ENCODE results near the gene ANKRD55.
"Not testable (repeated sequence)": the region's sequence is repeated elsewhere in the genome, so short reads cannot be mapped to it uniquely, and the experiment has no call there.

The ANKRD55 gene

DNA sequence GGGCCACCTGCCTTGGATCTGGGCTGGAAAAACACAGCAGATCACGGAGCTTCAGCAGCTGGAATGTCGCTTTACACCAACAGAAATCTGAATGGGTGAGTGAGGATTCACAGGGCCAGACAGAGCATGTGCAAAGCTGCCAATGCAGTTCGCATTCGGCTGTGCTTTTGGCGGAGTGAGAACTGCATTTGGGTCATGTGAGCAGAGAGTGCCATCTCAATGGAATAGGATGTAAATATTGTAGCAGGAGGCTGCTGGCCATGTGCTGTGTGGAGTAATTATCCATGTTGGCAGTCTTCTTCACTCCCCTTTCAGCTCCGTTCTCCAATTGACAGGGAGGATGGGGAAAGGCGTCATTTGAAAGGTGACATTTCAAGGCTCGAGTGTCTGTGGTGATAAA lies at the start of gene ANKRD55:
Gene ANKRD55, minus strand, starts transcription at position 101 of the 400 bp plus-strand sequence. CDS start 417 bp downstream, outside the sequence.
- DNase-seq, result no peak

DNA sequence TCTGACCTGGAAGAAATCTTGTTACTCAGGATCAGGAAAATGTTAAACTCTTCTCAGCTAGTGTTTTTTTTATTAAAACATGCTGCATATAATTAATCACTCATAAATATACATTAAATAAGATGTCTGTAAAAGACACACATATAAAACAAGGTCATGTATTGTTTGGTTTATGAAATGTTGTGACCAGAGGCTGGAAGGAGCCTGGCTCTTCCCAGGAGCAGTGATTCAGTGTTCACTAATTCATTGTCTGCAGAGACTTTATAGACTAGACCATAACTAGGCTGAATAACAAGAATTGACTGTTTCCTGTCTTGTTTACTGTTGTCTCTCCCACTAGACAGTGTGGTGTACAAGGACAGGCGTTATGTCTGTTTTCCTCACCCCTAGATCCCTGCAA lies 49.1 kb upstream of the ANKRD55 start:
- peak; percentile 40 for DNase-seq

- DNase-seq, result peak; percentile 35
Measured at GRCh38 chr5:56281489-56282165, 48.5 kb upstream of the ANKRD55 start.

DNA sequence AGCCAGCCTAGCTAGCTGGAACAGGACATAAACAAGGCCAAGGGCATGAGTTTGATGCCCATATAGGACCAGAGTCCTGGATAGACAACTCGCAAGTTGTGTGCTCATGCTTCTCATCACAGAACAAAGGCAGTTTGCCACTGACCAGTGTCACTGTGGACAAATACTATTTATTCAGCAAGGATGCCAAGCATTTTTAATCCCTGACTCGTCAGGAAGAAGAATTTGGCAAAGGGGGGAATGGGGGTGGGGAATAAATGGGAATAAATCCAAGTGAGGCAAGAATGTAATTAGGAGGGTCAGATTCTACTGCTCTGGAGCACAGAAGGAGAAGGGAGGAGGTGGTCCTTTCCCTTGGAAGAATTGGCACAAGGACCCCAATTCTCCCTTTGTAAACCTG lies 46.8 kb upstream of the ANKRD55 start:
- peak; percentile 97 for DNase-seq

- DNase-seq, result peak; percentile 31
Measured at GRCh38 chr5:56279291-56279690, 46.2 kb upstream of the ANKRD55 start.

DNA sequence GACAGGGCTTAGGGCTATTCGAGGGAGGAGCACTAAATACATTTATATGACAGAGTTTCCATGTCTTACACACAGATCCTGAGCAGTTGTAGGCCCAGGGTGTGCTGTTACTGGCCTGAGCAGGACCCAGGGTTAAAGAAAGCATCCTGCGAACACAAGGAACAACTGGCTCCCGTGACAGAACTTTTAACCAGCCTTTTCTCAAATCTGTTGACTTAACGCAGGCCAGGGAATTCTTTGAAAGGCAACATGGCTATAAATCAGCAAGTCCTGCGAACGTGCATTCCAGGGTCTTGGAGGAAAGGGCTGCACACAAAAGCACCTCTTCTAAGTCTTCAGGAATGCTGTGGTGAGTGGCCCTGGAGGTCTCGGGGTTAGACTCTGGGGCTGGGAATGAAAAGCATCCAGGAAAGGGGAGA lies 45.2 kb upstream of the ANKRD55 start:
- peak; percentile 100 for DNase-seq

DNA sequence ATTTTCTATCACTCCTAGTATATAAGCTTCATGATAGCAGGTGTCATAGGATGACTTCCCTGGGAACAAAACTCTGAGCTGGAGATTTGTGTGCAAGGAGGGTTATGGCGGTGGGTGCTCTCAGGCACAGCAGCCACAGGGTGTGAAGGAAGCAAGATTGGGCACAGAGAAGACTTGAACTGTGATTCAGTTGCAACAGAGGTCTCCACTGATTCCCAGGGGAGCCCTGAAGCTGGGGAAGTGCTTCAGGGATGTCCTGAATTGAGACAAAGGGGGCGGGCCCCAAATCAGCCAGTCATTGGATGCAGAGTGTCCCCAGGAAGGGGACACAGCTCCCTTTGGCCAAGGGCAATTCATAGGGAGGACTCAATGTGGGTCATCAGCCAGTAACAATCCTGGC lies 44.4 kb upstream of the ANKRD55 start:
- no peak for DNase-seq

DNA sequence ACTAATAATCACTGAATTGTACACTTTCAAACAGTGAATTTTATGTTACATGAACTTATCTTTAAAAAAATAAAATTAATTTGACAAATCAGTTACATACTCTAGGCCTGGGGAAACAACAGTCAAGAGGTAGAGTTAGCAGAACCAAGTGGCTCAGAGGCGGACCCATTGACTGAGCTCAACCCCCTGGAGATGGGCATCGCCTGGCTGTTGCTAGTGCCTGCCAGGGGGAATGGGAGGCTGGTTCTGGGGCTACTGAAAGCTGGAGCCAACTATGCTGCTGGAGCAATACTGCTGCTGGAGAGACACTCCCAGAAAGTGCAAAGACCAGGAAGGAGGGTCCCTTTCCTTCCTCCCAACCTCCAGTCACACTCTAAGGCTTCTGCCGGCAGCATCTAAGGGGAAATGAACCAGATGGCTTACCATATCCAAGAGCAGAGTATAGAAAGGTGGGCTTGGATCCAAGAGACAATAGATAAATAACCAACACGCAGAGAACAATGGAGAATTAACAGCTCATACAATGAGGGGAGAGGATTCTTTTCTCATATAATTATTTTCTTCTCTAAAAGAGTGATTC lies 40.3 kb upstream of the ANKRD55 start:
- no peak for DNase-seq

DNA sequence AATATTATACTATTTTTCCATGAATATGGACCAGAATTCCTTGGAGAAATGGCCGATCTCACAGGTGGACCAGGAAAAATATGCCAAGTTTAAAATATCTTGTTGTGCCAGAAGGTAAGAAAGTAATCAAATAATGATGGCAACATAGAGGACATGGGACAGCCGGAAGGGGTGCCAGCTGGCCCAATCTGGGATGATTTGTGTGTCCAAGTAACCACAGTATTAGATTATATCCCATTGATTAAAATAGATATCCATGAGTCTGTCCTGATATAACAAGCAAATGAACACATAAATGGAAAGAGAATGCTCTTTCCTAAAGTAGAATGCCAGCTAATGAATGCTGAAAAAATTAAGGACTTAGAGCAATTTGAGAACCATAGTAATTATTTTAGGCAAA lies 39.6 kb upstream of the ANKRD55 start:
- DNase-seq, result no peak

DNA sequence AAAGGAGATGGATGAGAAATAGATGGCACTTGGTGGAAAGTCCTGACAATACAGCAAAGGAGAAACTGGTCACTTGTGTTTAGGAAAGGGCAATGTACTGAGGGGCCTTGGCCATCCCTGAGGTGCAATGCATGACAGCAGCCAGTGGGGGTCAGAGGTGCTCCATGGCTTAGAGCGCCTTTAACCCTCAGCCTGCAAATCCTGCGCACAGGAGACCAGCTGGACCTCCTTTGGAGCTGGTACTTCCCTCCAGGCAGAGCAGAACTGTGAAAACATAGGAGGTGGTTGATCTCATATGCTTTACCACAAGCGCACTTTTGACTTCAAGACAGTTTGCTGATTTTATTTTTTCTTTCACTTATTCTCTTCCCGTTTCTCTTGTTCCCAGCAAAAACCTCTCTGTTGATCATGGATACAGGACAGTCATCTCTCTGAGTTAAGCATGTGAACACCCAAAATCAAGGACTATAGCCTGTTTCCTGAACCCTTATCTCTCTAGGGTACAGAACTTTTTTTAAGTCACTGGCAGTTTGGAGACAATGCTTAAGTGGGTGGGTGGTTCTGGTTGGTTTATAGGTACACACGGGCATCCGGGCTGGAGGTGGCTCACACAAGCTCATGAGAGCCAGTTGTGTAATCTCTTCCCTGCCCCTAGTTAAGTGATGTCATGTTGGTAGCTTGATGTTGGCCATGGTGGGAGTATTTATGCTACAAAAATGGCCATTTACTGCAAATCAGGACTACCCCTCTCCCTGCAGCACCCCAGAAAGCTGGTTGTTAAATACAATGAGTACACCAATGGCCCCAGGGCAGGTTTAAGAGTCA lies 37.6 kb upstream of the ANKRD55 start:
- peak; percentile 91 for DNase-seq

GRCh38 chr5:56270058-56270457 lies 36.9 kb upstream of the ANKRD55 start:
- DNase-seq, result no peak

- DNase-seq, result peak; percentile 65
Measured at GRCh38 chr5:56269216-56269927, 36.2 kb upstream of the ANKRD55 start.

DNA sequence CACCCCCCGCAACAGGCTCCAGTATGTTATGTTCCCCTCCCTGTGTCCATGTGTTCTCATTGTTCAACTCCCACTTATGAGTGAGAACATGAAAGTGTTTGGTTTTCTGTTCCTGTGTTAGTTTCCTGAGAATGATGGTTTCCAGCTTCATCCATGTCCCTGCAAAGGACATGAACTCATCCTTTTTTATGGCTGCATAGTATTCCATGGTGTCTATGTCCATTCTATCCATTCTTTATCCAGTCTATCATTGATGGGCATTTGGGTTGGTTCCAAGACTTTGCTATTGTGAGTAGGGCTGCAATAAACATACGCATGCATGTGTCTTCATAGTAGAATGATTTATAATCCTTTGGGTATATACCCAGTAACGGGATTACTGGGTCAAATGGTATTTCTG lies 35.6 kb upstream of the ANKRD55 start:
- not testable (repeated sequence) for DNase-seq

GRCh38 chr5:56267856-56268255 lies 34.7 kb upstream of the ANKRD55 start:
- DNase-seq, result no peak

DNA sequence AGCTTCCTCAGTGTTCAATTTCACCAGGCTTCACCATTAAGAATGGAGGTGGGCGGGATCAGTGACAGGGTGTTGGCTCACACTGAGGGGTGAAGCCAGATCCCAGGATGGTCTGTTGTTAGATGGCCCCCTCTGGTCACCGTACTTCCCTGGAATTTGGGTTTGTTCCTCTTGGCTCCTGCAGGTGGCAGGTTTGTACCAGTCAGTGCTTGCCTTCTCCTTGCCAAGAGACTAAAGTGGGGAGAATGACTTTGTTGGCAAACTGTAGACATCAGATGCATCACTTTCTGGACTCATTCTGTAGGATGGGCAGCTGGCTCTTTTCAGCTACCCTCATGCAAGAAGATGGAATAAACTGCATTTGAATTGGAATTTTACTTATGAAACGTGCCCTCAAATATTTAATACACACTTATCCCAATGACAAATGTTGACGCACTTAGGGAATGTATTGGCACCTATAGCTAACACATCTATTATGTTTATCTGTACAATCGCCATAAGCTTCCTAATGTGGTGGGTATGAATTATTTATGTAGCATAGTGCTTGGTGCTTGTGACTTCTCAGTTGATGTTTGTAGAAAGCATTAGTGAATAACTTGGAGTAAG lies 31.4 kb upstream of the ANKRD55 start:
- peak; percentile 62 for DNase-seq

GRCh38 chr5:56262279-56262678 lies 29.1 kb upstream of the ANKRD55 start:
- no peak for DNase-seq

DNA sequence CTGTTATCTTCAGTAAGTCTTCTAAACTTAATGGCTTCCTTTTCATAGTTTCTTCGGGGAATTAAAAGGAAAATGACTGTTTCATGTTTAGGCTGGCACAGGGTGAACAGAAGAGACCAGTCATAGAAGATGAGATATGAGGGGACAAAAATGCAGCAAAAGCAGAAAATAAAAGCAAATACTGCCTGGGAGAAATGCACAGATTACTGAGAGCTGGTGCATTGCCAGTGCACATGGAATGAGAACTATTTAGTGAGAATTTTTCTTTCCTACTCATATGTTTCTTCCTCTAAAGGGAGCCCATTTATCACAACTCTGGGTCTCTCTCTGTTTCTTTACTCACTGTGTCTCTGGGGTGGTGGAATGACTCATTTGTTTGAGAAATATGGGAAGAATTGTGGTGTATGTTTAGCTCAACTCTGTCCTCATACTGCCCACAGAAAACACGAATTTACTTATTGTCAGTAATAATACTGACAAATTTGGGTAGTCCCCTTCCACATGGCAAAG lies 25.9 kb upstream of the ANKRD55 start:
- DNase-seq, result peak; percentile 96

DNA sequence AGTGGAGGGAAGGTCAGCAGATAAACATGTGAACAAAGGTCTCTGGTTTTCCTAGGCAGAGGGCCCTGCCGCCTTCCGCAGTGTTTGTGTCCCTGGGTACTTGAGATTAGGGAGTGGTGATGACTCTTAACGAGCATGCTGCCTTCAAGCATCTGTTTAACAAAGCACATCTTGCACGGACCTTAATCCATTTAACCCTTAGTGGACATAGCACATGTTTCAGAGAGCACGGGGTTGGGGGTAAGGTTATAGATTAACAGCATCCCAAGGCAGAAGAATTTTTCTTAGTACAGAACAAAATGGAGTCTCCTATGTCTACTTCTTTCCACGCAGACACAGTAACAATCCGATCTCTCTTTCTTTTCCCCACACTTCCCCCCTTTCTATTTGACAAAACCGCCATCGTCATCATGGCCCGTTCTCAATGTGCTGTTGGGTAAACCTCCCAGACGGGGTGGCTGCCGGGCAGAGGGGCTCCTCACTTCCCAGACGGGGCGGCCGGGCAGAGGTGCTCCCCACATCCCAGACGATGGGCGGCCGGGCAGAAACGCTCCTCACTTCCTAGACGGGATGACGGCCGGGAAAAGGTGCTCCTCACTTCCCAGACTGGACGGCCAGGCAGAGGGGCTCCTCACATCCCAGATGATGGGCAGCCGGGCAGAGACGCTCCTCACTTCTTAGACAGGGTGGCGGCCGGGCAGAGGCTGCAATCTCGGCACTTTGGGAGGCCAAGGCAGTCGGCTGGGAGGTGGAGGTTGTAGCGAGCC lies 24.8 kb upstream of the ANKRD55 start:
- not testable (repeated sequence) for DNase-seq

GRCh38 chr5:56257010-56257409 lies 23.9 kb upstream of the ANKRD55 start:
- no peak for DNase-seq

DNA sequence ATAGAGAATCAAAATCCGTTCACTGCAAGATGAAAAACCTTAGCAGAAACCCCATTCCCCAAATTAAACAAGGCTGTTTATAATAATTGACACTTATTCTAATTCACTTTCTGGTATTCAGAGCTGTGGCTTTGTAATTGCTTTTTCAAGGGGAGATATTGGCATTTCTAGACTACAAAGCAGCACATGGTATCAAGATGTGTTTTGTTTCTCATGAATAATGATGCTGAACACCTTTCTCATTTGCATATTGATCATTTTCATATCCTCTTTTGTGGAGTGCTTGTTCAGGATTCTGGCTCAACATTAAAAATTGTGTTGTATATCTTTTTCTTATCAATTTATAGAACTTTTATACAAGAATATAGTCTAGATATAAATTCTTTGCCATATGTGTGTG lies 22.4 kb upstream of the ANKRD55 start:
- DNase-seq, result no peak

- DNase-seq, result no peak
Measured at GRCh38 chr5:56253924-56254323, 20.8 kb upstream of the ANKRD55 start.

- no peak for DNase-seq
Measured at GRCh38 chr5:56253126-56253525, 20.0 kb upstream of the ANKRD55 start.
